HG03521 (cell line): ENCODE data around the gene WDR82.

Source experiments
- ATAC-seq: cut with Tn5 transposase; IDR thresholded peaks from one replicate; pipeline ENCODE4 v1.9.1; 2021; ENCODE audit warnings: mild to moderate bottlenecking, moderate library complexity; ENCODE audit not compliant: unreplicated experiment

WDR82 gene

DNA sequence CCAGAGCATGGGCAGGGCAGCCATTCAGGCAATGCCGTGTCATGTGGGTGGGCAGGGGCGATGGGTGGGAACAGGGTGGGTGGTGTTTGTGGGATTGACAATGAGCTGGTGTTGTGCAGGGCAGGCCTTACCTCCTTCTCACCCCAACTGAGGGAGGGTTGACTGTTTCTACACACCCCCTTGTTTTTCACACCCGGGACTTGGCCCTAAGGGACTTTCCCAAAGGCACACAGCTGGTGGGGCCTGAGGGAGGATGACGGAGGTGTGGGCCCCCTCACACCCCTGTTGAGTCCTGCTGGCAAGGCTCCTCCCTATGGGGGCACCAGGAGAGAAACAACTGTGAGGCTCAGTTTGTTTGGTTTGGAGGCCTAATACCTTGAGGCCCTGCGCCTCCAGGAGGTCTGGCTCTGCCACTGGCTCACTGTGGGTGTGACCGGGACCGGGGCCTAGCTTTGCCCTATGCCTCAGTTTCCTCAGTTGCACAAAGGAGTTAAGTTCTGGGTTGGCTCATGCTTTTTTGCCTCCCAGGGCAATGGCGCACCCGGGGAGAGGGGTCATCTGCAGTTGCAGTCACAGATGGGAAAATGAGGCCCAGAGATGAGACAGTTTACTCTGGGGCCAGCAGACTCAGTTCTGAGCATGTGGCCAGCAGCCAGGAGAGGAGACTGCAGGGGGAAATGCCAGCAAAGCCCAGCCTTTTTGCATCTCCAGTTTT is 32.6 kb upstream of the WDR82 start:
- no peak for ATAC-seq

DNA sequence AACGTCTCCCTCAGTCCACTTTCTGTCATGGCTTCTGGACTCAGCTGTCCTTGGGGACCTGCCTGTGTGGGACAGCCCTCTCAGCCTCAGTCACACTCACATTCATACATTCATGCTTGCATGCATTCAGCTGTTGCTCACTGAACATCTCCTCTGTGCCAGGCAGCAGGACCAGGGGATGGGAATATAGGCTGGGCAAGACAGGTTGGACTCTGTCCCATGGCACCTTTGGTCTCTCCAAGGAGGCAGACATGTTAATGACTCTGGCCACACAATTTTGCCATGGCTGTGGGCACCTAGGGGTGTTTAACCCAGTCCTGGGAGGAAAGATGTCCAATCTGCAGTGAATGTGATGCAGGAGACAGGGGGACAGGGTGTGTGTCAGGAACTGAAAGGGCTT is 29.9 kb upstream of the WDR82 start:
- ATAC-seq: no peak

DNA sequence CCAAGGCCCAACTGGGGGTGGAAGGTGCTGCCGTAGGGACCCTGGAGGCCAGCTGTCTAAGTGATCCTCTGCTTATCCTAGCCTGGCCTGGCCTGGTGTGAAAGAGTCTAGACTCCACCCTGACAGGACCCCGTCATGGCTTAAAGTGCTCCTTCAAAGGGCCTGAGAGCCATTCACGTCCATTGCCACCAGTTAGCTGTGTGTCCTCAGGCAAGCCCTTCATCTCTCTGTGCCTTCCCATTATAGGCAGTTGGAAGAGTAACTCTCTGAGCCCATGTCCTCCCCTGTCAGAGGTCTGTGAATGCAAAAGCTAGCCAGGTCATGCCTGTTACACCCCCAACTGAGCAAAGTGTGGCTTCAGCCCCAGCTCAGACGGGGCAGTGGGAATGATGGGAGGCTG is 28.5 kb upstream of the WDR82 start:
- ATAC-seq: no peak

DNA sequence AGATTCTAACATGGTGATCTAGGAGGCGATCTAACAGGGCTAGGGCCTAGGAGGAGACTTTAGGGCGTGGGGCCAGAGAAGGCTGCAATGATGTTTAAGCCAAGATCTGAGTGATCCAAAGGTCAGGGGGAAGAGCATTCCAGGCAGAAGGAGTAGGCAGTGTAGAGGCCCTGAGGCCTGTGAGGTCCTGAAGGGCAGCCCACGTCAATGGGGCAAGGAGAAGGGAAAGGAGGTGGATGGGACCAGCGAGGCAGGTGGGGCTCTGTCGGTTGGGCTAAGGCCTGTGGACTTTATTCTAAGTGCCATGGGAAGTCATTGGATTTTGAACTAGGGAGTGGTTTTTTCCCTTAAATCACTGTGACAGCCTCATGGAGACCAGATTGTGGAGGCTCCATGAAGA is 27.5 kb upstream of the WDR82 start:
- no peak for ATAC-seq

- no peak for ATAC-seq
Measured at GRCh38 chr3:52303811-52304210, 25.4 kb upstream of the WDR82 start.

- no peak for ATAC-seq
Measured at GRCh38 chr3:52302426-52303145, 24.1 kb upstream of the WDR82 start.

GRCh38 chr3:52299879-52300611 is 21.6 kb upstream of the WDR82 start:
- no peak for ATAC-seq

GRCh38 chr3:52299247-52299878 is 20.9 kb upstream of the WDR82 start:
- ATAC-seq: no peak

DNA sequence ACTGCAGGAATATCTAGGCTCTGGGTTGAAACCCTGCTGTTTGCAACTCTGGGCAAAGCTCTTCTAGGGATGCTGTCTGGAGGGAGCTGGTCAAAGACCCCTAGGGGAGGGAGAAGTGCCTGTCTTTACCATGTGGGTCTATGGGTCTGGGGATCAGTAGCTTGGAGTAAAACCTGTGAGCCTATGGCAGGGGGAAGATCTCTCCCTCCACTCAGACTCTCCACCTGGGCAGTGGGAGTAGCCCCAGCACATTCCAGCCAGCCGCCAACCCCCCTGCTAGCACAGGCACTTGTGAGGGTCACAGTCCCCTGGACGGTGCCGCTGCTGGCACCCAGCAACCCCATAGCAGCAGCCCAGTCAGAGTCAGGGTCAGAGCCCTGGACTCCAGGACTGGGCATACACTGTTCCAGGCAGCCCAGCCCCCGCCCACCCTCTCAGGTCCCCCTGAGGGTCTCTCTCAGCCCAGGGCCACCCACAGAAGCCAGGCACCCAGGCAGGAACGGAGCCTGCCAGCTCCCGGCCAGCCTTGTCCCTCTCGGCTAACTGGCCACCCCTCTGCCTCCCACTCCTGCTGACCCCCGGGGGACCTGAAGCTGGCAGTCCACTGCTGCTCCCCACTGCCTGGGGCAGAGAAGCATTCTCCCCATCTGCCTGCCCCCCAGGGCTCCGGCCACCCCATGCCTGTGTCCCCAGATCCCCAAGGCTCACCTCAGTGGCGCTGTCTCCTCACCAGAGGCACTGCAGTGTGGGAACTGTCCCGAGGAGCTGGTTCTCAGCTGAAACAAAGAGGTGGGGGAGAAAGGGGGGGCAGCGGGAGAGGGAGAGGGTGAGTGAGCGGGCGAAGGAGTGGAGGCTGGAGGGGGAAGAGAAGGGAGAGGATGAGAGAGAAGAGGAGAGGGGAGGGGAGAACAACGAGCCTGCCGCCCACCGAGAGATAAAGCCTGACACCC is 20.0 kb upstream of the WDR82 start:
- no peak for ATAC-seq

DNA sequence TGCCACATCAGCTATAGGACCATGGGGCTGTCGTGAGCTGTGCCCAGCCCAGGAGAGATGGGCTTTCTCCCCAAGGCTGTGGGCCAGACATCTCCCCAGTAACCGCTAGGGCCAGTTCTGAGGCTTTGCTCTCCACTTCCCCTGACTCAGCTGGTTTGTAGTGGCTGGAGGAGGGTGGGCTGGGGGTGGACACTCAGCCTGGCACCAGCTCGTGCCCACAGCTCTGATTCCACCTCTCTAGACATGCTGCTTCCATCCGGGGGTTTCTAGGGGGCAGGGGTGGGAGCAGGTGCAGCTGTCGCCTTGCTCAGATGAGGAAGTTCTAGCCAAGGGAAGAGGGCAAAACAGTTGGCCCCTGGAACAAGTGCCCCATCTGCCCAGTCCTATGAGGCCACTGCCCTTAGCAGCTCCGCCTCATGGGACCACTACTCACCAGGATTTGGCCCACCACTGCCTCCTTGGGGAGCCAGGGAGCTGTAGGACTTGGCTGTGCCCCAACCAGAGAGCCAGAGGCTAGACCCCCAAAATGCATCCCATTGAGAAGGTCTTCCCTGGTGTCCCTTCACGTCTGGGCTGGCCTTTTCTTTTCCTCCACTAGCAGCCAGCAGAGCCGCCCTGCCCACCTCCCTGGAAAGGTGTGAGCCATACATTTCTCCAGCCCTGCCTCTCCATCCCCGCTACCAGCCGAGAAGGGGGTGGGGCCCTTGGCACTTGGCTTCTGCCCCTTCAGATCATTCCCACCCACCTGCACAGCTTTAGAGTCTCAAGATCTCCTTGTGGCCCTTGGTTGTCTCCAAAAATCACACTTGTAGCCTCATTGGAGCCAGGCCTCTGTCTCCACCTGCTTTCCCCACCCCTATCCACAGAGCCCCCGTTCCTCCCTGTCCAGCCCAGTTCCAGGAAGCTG is 19.0 kb upstream of the WDR82 start:
- ATAC-seq: no peak

- no peak for ATAC-seq
Measured at GRCh38 chr3:52295671-52296208, 17.3 kb upstream of the WDR82 start.

DNA sequence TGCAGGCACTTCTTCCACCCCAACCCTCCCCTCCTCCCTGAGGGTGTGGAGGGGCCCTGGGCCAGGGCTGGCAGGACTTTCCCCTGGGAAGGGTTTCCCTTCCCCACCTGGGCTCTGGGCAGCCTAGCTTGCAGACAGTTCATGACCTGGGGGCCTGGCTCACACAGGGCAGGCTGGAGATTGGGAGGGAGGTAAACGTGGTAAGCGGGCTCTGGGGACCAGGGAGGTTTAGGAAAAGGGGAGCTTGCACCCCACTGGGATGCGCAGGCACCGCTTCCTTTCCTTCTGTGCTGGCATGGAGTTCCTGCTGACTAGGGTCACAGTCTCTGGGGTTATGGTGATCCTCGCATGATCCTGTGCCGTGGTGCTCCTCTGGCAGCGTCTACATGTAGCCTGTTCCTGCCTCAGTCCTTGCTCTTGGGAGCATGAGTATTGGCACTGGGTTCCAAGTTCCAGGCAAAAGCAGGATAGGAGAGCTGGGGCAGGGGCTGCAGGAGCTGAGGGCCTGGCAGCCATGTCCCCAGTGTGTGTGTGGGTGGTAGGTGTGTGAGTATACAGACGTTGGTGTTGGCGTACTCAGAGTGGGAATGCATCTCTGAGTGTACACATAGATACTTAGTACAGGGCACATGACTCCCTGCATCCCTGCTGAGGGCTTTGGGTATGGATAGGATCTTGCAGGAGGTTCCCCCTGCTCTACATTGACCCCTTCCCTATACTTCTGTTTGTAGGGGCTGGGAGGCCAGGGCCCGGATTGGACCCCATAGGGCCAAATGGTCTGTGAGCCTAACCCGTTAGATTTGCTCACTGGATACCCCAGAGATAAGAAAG is 16.1 kb upstream of the WDR82 start:
- ATAC-seq: no peak

DNA sequence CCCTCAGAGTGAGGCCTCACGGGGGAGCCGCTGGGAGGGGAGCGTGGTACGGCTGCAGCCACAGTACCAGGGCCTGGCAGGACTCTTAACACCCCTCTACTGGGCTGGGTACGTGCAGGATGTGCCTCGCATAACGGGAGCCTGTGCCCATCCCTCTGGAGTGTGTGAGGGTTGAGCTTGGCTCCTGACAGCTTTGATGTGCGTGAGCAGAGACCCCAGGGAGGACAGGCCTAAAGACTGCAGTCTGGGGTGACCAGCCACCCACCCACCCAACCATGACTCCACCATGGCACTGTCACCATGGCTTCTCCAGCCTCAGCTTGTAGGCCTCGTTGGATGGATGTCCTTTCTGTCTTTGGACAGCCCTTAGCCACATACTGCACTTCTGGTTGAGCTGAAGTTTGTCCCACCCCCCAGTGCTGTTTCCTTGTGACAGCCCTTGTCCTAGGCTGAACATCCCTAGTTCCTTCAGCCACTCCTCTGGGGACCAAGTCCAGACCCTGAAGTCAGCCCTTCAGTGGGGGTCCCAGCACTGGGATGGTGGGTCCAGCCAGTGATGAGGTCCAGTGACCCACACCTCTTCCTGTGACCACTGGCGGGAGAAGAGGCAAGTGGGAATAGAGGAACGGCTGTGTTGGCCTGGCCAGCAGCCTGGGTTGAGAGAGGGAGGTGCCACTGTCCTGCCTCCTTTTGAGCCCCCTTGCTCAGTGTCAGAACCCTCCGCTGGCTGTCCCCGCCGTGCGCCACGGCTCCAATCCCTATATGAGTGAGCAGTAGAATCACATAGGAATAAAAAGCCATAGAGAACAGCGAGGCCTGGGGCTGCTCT is 15.3 kb upstream of the WDR82 start:
- ATAC-seq: no peak

- no peak for ATAC-seq
Measured at GRCh38 chr3:52292247-52293065, 14.0 kb upstream of the WDR82 start.

- ATAC-seq: no peak
Measured at GRCh38 chr3:52291508-52292181, 13.2 kb upstream of the WDR82 start.
